Transverse colon (tissue), 4 donors: ENCODE measurements around the gene PIK3CD. TPM values are rescaled to one million over a fixed set of nuclear protein-coding genes. Genes with fewer than 3 reads are reported as not detected.
A peak's percentile ranks its signal among the peaks of the same experiment; 100 is the strongest.

Experiments
- DNase-seq: peaks from one replicate; pipeline ENCODE4 v3.0.0-alpha.2; 2019
- H3K27ac ChIP-seq, 4 donors: fragments of 200-600 bp; sonication (generic); 2 replicates each; pipeline ENCODE4 v1.5.1; 2016 to 2018; ENCODE audit warnings: inconsistent platforms in 4 of 4
- H3K27me3 ChIP-seq: fragments of 200-600 bp; sonication (generic); 2 replicates; pipeline ENCODE4 v1.5.1; 2017; ENCODE audit warnings: inconsistent platforms
- H3K36me3 ChIP-seq, 4 donors: fragments of 200-600 bp; sonication (generic); 2 replicates each; pipeline ENCODE4 v1.5.1; 2017 to 2019; ENCODE audit warnings: inconsistent platforms in 4 of 4
- H3K4me1 ChIP-seq, 4 donors: fragments of 200-600 bp; sonication (generic); 2 replicates each; pipeline ENCODE4 v1.5.1; 2017 to 2020; ENCODE audit warnings: inconsistent platforms in 4 of 4
- H3K4me3 ChIP-seq, 4 donors: fragments of 200-600 bp; sonication (generic); 1 replicate in 1 of 4; 2 replicates in 3 of 4; pipeline versions ENCODE4 v1.5.1 to v1.6.1; 2017 to 2019; ENCODE audit warnings: inconsistent platforms in 4 of 4
- H3K9me3 ChIP-seq, 2 donors: fragments of 200-600 bp; sonication (generic); 2 replicates each; pipeline ENCODE4 v1.5.1; 2017 to 2019; ENCODE audit warnings: inconsistent platforms in 2 of 2
- CTCF ChIP-seq, 5 experiments: fragments of 200-600 bp in 3 of 5; fragments of 450-650 bp in 2 of 5; sonication (generic) in 3 of 5; IDR thresholded peaks; 1 replicate in 2 of 5; 2 replicates in 3 of 5; pipeline ENCODE4 v1.5.1; 2016 to 2017; ENCODE audit warnings: antibody characterized with exemption in 5 of 5, inconsistent platforms in 3 of 5, mild to moderate bottlenecking in 2 of 5, moderate library complexity in 1 of 5
- EP300 ChIP-seq: sonication (generic); formaldehyde crosslinking; IDR thresholded peaks from one replicate; pipeline ENCODE4 v1.6.1; 2017; ENCODE audit warnings: antibody characterized with exemption, low read depth
- POLR2A ChIP-seq: fragments of 450-650 bp; IDR thresholded peaks from one replicate; pipeline ENCODE4 v1.6.1; 2016; ENCODE audit warnings: antibody characterized with exemption, mild to moderate bottlenecking, moderate library complexity
- POLR2AphosphoS5 ChIP-seq, 3 donors: sonication (generic); formaldehyde crosslinking; IDR thresholded peaks; one replicate each; pipeline ENCODE4 v1.6.1; 2016; ENCODE audit warnings: antibody characterized with exemption in 3 of 3
- WGBS, 2 donors: methylation state at CpG; one replicate each; pipeline ENCODE4 v1.1.5; 2018; ENCODE audit warnings: low coverage in 1 of 2; 5-methylcytosine and 5-hydroxymethylcytosine counted together
- in situ Hi-C, 4 donors: fragments of 200-750 bp; cut with MboI; loops; one replicate each; pipeline versions ENCODE4 v1.15.0 to v1.15.1; 2017; ENCODE audit warnings: low sequenced_read_pairs in 3 of 4, low pct_ligation_motif_present in 1 of 4, low pct_unique_long_range_greater_than_20kb in 1 of 4
- intact Hi-C: fragments of 100-400 bp; cut with DNase I; formaldehyde crosslinking; loops from one replicate; pipeline ENCODE4 v1.15.1; 2023; ENCODE audit warnings: low total_unique reads
- total RNA-seq, 4 donors: library from RNA; depleted of rRNA; stranded (reverse); fragments of >200 nt; gene quantifications; one replicate each; pipeline ENCODE4 v1.1.0, GENCODE V29; 2016

Gene PIK3CD
- total RNA-seq, 4 donors from 2014 or later, result 0.20 to 6.7 (median 4.1) TPM

DNA sequence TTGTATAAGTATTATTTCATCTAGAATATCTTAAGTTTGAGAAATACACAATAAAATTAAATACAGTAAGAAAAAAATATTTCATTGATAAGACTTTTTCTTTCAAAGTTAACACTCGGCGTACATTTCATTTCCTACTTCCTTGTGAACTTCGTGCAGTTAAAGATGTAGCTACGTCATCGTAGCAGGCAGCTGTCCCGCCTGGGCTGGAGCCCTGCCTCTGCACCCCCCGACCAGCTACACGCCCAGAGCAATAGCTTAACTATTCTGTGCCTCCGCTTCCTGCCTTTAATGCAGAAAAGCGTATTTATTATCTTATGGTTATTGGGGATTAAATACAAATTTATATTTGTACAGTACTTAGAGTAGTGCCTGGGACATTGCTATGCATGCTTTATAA, 118.8 kb downstream of the PIK3CD start:
- Histone ChIP-seq H3K27ac (peak overlapping the region; percentile 21 to 76 (median 68)), H3K4me1 (peaks cover 0 to 18% (median 8%) of the 10 kb centered on the region in 4 donors), H3K36me3 (peaks cover 0 to 11% (median 0%) of the 10 kb centered on the region in 4 donors), H3K4me3 (no peak overlapping the region), H3K27me3 (no peaks in the 10 kb centered on the region), H3K9me3 (no peaks in the 10 kb centered on the region)
- WGBS, 2 donors, result 27 to 55% methylated on average over 5 to 10 of the region's 10 CpGs
- no peak for TF ChIP-seq CTCF (IDR thresholded peaks at IDR 0.05)
- no peak for TF ChIP-seq EP300
- no peak for TF ChIP-seq POLR2A
- TF ChIP-seq POLR2AphosphoS5 (IDR thresholded peaks at IDR 0.05), result no peak
- in situ Hi-C loops, result no loop called here
- peak; percentile 78 for DNase-seq
- intact Hi-C loops, result no loop called here

- Histone ChIP-seq H3K27me3 (no peaks in the 10 kb centered on the region), H3K4me3 (no peak overlapping the region), H3K36me3 (peaks cover 0 to 11% (median 0%) of the 10 kb centered on the region in 4 donors), H3K4me1 (peaks cover 0 to 5% (median under 1%) of the 10 kb centered on the region in 4 donors), H3K9me3 (no peaks in the 10 kb centered on the region), H3K27ac (no peak overlapping the region)
- intact Hi-C loops (no loop called here), in situ Hi-C loops (no loop called here)
- no peak for DNase-seq
- TF ChIP-seq EP300 (no peak), CTCF (IDR thresholded peaks at IDR 0.05) (no peak), POLR2AphosphoS5 (IDR thresholded peaks at IDR 0.05) (no peak), POLR2A (no peak)
- WGBS, 2 donors, result 75 to 86% methylated on average over 11 to 20 of the region's 20 CpGs
Observed at GRCh38 chr1:9774712-9775679, 123.5 kb downstream of the PIK3CD start.

- no peak overlapping the region for H3K27ac ChIP-seq
- H3K9me3 ChIP-seq, result no peaks in the 10 kb centered on the region
- in situ Hi-C loops (no loop called here), intact Hi-C loops (no loop called here)
- TF ChIP-seq POLR2AphosphoS5 (IDR thresholded peaks at IDR 0.05) (no peak), EP300 (no peak), POLR2A (no peak), CTCF (IDR thresholded peaks at IDR 0.05) (no peak)
- WGBS, 2 donors, result 95% methylated on average over 2 of the region's 2 CpGs; no CpG with 5 or more reads in 1 of the 2 donors
- H3K4me3 ChIP-seq, result no peak overlapping the region
- DNase-seq, result no peak
- H3K27me3 ChIP-seq, result no peaks in the 10 kb centered on the region
- peaks cover 0 to under 1% (median 0%) of the 10 kb centered on the region in 4 donors for H3K4me1 ChIP-seq
- peaks cover 0 to 11% (median 0%) of the 10 kb centered on the region in 4 donors for H3K36me3 ChIP-seq
Observed at GRCh38 chr1:9776685-9777084, 125.2 kb downstream of the PIK3CD start.

Other genes starting within 250 kb of the PIK3CD start
- gene SLC25A33, start 112.3 kb upstream of the PIK3CD start, total RNA-seq, result 10 to 100 TPM in 1 of 4 donors, 1 to 10 TPM in 3; 4.9 to 12.5 (median 6.6) TPM
- gene TMEM201, start 62.8 kb upstream of the PIK3CD start, total RNA-seq, result 10 to 100 TPM in 1 of 4 donors, 1 to 10 TPM in 3; 2.6 to 19.7 (median 6.0) TPM
- gene CLSTN1, start 172.2 kb downstream of the PIK3CD start, total RNA-seq, result 100 to 1,000 TPM; 118 to 191 (median 143) TPM